ENCODE data around the gene WDR5B. TPM values are rescaled to one million over a fixed set of nuclear protein-coding genes. Genes with fewer than 3 reads are reported as not detected.
A peak's percentile ranks its signal among the peaks of the same experiment; 100 is the strongest.

The WDR5B gene
- total RNA-seq, 1 experiment from 2014 or later: 3.9 TPM

GRCh38 chr3:122365582-122366378 is 50.1 kb downstream of the WDR5B start:
- DNase-seq (ENCODE audit: low spot score): peak; percentile 92

- peak; percentile 12 for DNase-seq (ENCODE audit: low spot score)
These were observed 50.8 kb downstream of the WDR5B start for GRCh38 chr3:122365073-122365472.

- no peak for DNase-seq (ENCODE audit: low spot score)
These were observed 51.4 kb downstream of the WDR5B start for GRCh38 chr3:122364490-122364889.

Small RNAs within 50 kb of the gene (small RNA-seq; reads per million reads assigned to genes)
- gene AC083798.1: not detected

Other genes starting within 250 kb of the WDR5B start
- not detected in 2 replicates for gene CASR, start 232.4 kb downstream of the WDR5B start, total RNA-seq (2014; rRNA removed; shearing (Covaris generic))
- not detected in 2 replicates for gene CSTA, start 90.8 kb downstream of the WDR5B start, total RNA-seq (2014; rRNA removed; shearing (Covaris generic))
- 37.8 and 38.3 TPM in 2 replicates for gene MIX23, start 32.8 kb downstream of the WDR5B start, total RNA-seq (2014; rRNA removed; shearing (Covaris generic))
- gene FAM162A, start 31.9 kb downstream of the WDR5B start, total RNA-seq (2014; rRNA removed; shearing (Covaris generic)): 40.5 and 43.3 TPM in 2 replicates
- gene KPNA1, start 98.9 kb upstream of the WDR5B start, total RNA-seq (2014; rRNA removed; shearing (Covaris generic)): 26.4 and 26.9 TPM in 2 replicates
- gene PARP9, start 148.2 kb upstream of the WDR5B start, total RNA-seq (2014; rRNA removed; shearing (Covaris generic)): 14.6 and 19.9 TPM in 2 replicates
- gene DTX3L, start 148.3 kb upstream of the WDR5B start, total RNA-seq (2014; rRNA removed; shearing (Covaris generic)): 13.9 and 18.3 TPM in 2 replicates
- not detected in 2 replicates for gene PARP15, start 161.6 kb upstream of the WDR5B start, total RNA-seq (2014; rRNA removed; shearing (Covaris generic))

All from HT-29 (cell line).